ENCODE measurements around the gene CCDC167.
A peak's percentile ranks its signal among the peaks of the same experiment; 100 is the strongest.

Gene CCDC167

GRCh38 chr6:37487591-37488380 is 11.9 kb downstream of the CCDC167 start:
- DNase-seq: no peak

- no peak for DNase-seq
These were observed 13.4 kb downstream of the CCDC167 start for GRCh38 chr6:37486121-37486839.

- peak; percentile 11 for DNase-seq
These were observed 14.4 kb downstream of the CCDC167 start for GRCh38 chr6:37485291-37485702.

GRCh38 chr6:37484786-37485170 is 14.9 kb downstream of the CCDC167 start:
- no peak for DNase-seq

GRCh38 chr6:37483917-37484785 is 15.5 kb downstream of the CCDC167 start:
- peak; percentile 70 for DNase-seq

GRCh38 chr6:37483252-37483901 is 16.3 kb downstream of the CCDC167 start:
- DNase-seq: no peak

- DNase-seq: no peak
These were observed 17.0 kb downstream of the CCDC167 start for GRCh38 chr6:37482606-37483251.

GRCh38 chr6:37481711-37482605 is 17.7 kb downstream of the CCDC167 start:
- DNase-seq: no peak

- no peak for DNase-seq
These were observed 18.6 kb downstream of the CCDC167 start for GRCh38 chr6:37480951-37481534.

- no peak for DNase-seq
These were observed 19.5 kb downstream of the CCDC167 start for GRCh38 chr6:37480118-37480736.

- no peak for DNase-seq
These were observed 20.3 kb downstream of the CCDC167 start for GRCh38 chr6:37479266-37479854.

- DNase-seq: no peak
These were observed 20.9 kb downstream of the CCDC167 start for GRCh38 chr6:37478827-37479226.

- no peak for DNase-seq
These were observed 21.8 kb downstream of the CCDC167 start for GRCh38 chr6:37477656-37478435.

- DNase-seq: no peak
These were observed 22.5 kb downstream of the CCDC167 start for GRCh38 chr6:37477191-37477590.

GRCh38 chr6:37474316-37474715 is 25.4 kb downstream of the CCDC167 start:
- no peak for DNase-seq

- DNase-seq: no peak
These were observed 26.2 kb downstream of the CCDC167 start for GRCh38 chr6:37473364-37474095.

- no peak for DNase-seq
These were observed 32.0 kb downstream of the CCDC167 start for GRCh38 chr6:37467718-37468117.

GRCh38 chr6:37463110-37463509 is 36.6 kb downstream of the CCDC167 start:
- peak; percentile 28 for DNase-seq
